ENCODE measurements around the gene AREL1.

DNA sequence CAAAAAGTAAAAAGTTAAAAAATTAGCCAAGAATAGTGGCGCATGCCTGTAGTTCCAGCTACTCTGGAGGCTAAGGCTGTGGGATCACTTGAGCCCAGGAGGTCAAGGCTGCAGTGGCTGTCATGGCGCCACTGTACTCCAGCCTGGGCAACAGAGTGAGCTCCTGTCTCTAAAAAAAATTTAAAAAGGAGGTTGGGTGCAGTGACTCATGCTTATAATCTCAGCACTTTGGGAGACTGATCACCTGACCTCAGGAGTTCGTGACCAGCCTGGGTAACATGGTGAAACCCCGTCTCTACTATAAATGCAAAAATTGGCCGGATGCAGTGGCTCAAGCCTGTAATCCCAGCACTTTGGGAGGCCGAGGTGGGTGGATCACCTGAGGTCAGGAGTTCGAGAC, 42.0 kb upstream of the AREL1 start:
- TF ChIP-seq, protein P1, sequence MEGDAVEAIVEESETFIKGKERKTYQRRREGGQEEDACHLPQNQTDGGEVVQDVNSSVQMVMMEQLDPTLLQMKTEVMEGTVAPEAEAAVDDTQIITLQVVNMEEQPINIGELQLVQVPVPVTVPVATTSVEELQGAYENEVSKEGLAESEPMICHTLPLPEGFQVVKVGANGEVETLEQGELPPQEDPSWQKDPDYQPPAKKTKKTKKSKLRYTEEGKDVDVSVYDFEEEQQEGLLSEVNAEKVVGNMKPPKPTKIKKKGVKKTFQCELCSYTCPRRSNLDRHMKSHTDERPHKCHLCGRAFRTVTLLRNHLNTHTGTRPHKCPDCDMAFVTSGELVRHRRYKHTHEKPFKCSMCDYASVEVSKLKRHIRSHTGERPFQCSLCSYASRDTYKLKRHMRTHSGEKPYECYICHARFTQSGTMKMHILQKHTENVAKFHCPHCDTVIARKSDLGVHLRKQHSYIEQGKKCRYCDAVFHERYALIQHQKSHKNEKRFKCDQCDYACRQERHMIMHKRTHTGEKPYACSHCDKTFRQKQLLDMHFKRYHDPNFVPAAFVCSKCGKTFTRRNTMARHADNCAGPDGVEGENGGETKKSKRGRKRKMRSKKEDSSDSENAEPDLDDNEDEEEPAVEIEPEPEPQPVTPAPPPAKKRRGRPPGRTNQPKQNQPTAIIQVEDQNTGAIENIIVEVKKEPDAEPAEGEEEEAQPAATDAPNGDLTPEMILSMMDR (IDR thresholded peaks at IDR 0.05), result no peak
- TF ChIP-seq POLR2AphosphoS5 (IDR thresholded peaks at IDR 0.05) (no peak), POLR2A (IDR thresholded peaks at IDR 0.05) (no peak)

All from breast epithelium (tissue), 3 donors.